Stimulated activated CD4-positive, alpha-beta T cell treated with anti-CD3 and anti-CD28 coated beads, Interleukin-1b, Interleukin-23, amount 100 ng/mL, for 4 hours (primary cell): ENCODE data around the gene BRD3.
"Not testable (repeated sequence)": the region's sequence is repeated elsewhere in the genome, so short reads cannot be mapped to it uniquely, and the experiment has no call there.

ENCODE experiments used
- DNase-seq, 2 donors: peaks; one replicate each; pipeline ENCODE4 v3.0.0-alpha.2; 2020; ENCODE audit warnings: low read depth in 2 of 2

Gene BRD3

DNA sequence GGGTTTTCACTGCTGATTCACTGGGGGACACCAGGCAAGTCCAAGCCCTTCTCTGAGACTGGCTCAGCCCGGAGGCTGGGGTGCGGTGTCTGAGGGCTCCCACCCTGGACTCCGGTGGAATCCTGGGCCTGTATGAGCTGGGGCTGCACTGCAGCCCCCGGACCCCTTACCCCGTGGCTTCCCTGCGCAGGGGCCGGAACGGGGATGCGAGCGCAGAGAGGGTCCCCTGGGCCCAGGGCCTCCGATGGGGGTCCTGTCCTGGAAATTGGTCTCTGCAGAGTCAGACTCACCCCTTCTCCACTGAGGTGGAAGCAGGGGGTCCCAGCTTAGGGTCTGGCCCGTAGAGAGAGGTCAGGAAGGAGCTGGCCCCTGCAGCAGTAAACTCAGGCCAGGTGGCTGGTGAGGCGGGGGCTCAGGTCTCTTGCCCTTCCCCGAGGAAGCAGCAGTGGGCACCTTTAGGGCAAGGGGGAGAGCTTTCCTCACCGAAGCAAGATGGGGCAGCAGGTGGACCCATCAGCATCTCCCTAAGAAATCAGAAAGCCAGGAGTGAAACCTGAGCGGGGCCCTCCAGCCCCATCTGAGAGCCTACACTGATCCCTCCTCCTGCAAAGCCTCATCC is 74.1 kb downstream of the BRD3 start:
- DNase-seq, result no peak

DNA sequence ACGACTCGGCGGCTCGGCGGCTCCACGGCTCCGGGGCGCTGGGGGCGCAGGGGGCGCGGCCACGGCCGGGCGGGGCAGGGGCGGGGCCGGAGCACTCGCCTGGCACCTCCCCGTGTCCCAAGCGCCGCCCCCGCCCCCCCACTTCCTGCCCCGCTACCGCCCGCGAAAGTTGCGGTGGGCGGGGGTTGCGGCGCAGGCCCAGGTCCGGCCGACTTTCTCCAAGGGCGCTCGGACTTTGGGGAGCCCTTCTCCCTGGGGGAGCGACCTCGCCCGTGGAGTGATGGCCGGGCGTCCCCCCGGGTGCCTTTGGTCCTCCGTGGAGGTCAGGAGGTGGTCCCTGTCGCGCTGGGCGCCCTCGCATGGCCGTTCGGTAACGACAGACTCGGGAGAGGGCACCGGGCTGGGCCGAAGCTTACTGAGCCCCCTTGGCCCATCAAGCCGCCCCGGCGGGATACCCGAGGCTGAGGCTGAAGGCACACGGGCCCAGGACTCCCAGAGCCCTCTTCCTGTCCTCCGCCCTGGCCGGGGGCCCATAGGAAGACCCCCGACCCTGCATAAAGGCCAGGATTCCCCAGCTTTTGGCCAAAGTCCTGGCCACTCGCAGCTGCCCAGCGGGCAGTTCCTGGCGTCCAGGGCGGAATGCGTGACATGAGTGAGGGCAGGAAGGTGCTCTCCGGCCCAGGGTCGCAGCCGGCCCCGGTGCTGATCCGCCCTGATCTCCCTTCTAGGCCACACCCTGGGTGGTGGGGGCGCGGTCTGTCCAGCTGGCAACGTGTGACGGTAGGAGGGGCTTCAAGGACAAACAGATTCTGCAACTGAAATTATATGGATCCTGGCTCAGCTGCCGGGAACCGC is 74.8 kb downstream of the BRD3 start:
- DNase-seq, result peak; percentile 72 to 79

DNA sequence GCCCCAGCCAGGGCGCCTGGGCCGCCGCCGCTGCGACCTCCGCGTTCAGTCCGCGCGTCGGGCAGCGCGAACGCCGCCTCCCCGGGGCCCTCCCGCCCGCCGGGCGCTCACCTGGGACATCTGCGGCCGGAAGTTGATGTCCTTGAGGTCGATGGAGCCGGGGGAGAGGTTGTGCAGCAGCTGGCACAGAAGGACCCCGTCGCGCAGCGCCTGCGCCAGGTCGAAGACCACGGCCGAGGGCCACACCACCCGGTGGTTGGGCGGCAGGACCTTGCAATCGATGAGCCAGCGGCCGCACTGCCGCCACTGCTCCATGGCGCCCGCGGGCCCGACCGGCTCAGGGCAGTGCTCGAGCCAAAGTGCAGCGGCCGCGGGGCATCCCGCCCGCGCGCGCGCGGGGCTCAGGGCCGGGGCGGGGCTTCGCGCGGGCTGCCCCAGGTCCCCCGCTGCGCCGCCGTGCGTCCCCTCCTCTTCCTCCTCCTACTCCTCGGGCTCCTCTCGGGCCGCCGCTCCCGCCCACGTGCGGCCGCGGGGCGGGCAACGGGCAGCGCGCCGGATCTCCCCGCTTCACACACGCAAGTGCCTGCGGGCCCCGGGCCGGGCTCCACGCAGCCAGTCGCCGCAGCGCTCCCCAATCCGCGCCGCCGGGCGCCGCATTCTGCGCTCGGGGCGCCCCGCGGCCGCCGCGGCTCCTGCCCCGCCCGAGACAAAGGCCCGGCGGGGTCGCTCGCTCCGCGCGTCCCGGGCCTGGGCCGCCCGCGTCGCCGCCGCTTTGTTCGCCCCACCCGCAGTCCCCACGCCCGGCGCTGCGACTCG is 75.7 kb downstream of the BRD3 start, which contains the start of gene VAV2:
VAV2 (minus strand) TSS at position 361 of the 816 bp plus-strand sequence; CDS start at position 315, 46 bp downstream.
- peak; percentile 18 to 43 for DNase-seq

DNA sequence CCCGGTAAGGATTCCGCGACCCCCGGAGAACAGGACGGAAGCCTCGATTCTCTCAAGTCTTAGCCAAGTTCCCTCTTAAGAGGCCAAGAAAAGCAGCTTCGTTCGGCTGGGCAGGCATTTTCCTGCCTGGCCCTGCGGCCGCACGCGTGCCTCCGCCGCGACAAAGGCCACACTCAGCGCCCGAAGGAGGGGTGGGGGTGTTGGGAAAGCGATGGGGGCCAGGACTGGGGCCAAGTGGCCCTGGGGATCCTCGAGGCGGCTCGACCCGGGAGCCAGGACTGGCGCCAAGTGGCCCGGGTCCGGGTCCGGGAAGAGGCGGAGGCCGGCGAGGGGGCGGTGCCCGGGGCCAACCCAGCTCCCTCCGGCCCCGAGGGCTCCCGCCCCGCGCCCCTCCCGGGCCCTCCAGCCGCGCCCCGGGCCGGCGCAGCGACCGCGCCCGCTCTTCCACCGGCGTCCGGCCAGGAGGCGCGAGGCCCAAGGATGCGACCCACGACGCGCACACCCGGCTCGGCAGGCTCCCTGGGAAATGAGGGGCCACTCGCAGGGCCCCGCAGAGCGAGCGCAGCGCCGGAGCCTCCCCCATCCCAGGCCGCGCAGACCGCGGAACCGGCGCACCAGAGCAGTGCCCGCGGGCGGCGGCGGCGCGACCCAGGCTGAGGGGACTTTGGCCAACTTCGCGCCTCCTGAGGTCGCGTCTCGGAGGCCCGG is 76.5 kb downstream of the BRD3 start:
- DNase-seq, result no peak

DNA sequence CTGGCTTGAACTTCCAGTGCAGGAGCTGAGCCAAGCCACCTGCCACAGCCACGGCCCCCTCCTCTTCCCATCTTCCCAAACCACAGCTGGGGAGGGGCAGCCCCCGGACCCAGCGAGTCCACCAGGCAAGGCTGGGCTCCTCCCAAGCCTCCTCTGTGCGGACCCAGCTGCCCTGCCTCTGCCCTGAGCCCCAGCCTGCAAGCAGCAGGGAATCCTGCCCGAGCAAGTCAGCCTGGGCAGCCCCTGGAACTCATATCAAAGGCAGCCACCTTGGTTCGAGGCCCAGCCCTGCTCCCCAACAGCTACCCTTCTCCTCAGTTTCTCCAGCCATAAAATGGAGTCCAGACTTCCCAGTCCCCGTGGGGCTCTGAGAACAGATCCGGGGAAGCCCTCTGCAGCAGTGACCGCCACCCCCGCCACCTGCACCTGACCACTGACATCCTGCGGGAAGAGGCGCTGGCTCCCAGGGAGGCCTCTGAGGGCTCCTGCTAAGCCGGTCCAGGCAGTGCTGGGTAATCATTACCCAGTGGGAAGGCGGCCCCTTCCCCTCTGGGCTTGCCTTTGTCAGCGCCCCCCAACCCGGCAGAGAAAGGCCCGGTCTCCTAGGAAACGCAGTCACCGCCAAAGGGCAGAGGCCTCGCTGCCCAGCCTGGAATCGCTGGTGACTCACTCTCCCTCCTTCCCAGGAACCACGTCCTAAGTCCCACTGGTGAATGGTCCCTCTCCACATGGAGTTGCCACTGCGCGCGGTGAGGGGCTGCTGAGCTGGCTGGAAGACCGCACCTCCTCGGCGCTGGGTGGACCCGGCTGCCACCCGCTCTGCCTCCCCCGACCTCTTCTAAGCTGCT is 77.2 kb downstream of the BRD3 start:
- no peak for DNase-seq

DNA sequence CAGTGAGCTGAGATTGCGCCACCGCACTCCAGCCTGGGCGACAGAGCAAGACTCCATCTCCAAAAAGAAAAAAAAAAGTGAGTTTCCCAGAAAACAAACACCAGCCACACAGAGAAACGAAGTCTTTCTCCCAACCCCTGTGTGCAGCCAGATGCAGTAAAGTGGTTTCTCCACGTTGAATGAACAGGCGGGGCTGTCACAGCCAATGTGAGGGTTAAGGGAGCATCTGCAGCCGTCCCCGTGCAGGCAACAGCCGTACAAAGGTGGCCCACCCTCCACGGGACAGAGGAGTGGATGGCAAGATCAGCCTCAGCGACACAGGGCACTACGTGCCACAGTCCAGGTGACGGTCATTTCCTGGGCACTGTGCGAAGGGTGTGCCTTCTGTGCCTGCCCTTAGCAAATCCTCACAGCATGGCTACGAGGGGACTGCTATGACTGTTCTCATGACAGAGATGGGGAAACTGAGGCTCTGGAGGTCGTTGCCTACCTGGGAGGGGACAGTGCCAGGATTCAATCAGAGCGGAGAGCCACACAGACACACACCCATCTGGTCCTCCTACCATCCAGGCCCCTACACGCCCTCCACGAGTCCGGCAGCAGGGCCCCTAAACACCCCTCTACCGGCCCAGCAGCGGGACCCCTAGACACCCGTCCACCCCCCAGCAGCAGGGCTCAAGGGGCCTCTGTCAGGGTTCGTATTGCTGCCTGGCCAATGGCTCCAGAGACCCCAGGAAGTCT is 78.0 kb downstream of the BRD3 start:
- DNase-seq, result no peak

DNA sequence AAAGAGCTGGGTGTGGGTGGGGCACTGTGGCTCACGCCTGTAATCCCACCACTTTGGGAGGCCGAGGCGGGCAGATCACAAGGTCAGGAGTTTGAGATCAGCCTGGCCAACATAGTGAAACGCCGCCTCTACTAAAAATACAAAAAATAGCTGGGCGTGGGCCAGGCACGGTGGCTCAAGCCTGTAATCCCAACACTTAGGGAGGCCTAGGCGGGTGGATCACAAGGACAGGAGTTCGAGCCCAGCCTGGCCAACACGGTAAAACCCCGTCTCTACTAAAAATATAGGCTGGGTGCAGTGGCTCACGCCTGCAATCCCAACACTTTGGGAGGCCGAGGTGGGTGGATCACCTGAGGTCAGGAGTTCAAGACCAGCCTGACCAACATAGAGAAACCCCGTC is 79.1 kb downstream of the BRD3 start:
- DNase-seq, result not testable (repeated sequence)

DNA sequence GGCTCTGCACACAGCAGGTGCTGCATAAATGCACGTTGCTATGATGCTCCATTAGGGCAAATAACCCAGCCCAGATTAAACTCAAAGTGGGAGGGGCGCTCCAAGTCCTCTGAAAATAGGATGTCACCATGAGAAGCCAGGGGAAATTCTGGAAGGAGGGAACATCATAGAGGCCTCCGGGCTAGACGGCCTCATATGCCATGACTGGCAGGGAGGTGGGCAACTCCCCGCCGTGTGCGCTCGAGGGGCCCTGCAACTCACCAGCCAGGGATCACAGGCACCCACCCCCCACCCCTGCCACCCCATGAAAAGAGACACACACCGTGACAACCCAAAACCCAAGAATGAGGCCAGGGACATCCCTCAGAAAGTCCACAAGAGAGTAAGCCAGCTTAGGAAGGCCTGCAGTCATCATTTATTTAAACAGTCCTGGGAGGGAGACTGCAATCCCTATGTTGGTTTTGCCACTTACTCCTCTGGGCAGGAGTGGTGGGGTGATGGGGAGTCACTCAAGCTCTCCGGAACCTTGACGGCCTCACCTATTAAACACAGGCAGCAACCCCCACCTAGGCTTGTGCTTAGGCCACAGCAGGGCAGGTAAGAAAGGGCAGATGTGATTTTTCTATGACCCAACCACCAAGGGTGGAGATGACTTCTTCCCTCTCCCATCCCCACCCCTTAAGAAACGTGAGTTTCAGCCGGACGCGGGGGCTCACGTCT is 79.7 kb downstream of the BRD3 start:
- DNase-seq, result no peak

DNA sequence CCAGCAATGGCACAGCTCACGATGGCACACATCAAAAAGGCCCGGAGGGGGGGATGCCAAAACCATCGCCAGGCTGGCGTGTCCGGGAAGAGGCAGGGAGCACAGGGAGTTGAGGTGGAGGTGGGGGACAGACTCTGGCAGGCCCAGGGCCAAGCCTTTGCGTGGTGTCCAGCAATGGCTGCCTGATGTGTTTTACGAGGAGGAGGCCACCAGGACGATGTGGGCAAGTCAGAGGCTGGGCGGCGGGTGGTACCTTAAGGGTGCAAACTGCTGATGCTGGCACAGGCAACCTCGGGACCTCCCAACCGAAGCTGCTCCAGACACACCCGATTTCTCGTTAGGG is 80.4 kb downstream of the BRD3 start:
- no peak for DNase-seq

DNA sequence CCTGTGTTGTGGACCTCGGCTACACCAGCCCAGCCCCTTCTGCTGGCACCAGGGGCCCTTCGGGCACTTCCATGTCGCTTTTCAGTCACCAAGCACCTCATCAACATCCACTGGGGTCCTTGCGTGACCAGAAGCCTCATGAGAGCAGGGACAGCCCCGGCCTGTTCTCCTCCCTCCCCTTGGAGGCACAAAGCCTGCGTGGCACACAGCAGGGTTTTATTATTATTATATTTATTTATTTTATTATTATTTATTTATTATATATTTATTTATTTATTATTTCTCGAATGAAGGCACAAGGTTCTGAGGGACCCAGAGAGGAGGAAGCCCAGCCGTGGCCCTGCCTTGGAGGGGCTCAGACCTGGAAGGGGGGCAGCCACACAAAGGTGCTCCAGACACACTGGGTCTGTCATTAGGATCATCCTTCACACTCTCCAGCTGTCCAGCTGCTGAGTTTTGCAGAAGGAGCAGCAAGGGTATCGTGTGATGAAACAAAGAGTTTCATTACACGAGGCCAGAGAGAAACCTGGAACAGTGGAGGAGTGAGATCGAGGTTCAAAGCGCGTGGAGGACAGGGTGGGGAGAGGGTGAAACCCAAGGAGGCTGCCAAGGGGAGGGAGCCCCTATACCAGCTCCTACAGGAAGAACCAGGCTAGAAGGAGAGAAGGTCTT is 80.9 kb downstream of the BRD3 start:
- no peak for DNase-seq

DNA sequence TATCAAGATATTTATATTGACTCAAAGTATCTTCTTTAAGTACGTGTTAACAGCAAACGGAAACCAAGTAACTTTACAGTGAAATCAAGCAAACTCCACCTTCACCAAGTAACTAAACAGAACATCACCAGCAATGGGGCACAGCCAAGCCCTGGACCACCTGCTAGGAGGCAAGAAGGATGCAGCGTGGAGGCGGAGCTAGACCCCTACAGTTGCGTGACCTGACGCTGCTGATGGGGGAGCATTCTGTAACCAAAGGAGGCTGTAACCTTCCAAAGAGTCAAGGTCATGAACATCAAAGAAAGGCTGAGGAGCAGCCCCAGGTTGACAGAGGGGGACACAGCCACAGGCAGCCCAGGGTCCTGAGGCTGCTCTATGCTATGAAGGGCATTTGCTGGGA is 81.8 kb downstream of the BRD3 start:
- no peak for DNase-seq

DNA sequence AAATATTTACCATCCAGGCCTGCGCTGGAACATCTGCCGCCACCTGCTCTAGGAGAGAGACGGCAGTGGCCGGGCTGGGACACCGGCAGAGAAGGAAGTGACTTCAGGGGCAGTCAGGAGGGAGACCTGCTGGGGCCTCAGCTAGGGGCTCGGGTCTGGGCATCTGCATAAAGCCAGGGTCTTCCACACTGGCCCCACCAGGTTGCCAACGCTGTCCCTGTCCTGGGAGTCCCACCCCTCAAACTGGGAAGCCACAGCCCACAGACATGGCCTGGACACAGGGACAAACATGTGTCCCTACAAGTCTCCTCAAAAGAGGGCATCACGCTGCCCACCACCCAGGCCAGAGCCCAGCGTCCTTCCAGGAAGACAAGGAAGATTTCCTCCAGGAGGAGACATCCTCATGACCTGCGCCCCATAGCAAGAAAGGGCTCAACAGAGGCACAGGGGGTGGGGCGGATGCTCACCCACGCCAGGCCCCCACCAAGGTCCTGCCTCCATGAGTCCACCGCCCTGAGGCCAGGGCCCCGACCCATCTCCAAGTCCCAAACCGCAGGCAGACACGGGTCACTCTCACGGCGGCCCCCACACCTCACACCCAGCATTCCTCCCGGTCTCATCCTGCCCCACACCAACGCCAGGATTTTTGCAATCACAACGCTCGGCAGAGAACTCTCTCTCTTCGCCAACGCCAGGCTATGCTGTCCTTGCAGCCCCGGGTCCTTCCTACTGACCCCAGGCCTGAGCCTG is 84.7 kb downstream of the BRD3 start:
- DNase-seq, result no peak

DNA sequence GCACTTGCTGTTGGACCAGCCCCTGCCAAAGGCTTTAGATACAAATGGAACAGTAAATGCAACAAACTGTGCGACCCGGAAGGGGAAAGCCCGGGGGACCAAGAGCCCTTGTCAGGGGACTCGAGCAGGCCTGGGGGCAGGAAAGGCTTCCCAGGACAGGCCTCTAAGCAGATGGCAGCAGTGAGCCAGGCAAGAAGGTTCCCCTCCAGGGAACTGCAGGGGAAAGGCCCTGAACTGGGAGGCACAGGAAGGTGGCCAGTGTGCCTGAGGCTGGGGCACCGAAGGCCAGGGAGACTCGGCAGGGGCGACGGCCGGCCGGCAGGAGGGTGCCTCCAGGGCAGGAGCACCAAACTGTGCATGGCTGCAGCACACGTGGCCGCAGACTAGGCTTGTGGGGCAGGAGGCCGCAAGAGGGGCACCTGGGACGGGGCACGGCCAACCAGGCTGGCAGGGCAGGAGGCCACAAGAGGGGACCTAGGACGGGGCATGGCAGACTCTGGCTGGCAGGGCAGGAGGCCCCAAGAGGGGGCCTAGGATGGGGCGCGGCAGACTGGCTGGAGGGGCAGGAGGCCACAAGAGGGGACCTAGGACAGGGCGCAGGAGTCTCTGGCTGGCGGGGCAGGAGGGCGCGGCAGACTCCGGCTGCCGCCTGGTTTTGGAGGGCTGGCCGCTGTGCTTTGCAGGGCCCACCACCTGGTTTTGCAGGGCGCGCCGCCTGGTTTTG is 85.7 kb downstream of the BRD3 start:
- DNase-seq, result no peak

DNA sequence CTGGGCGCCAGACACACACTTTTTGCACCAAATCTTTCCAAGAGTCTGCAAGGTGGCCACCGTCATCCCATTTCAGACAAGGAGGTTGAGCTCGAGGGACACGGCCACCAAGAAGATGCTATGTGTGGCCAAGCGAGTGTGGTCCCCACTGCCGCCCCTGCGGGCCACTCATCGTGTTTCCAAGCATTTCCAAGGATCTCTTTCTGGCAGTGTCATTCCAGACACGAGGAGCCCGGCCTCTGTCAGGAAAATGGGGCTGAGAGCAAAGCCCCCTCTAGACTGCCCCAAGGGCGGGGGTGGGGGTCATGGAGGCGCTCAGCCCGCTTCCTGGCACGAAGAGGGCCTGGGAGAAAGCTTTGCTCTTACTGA is 86.3 kb downstream of the BRD3 start:
- DNase-seq, result no peak

DNA sequence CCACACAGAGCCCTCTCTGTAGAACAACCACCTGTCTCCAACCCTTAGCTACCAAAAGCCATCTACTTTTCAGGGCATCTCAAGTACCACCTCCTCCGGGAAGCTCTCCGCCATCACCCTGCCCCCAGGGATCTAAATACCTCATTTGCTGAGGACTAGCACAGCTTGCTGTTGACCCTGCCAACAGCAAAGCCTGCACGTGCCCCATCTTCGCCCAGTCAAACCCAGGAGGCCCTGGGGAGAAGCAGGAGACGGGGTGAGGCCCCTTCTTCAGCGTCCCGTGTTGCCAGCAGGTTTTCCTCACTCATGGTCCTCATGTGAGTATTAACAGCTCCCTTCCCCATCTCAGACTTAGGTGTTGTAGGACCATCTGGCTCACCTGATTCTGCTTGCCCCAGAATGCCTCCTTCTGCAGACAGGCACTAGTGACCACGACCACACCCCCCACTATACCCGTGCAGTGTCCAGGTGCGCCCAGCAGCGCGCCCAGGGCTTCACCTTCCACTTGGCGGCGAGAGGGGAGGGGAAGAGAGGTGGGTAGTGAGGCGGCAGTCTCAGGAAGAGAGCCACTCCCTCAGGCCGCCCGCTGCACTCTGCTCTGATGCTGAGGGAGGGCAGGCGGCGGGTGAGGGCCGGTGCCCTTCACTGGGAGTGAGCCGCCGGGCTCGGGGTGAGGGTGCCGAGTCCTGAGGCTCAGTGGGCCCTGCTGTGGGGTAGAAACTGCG is 86.8 kb downstream of the BRD3 start:
- no peak for DNase-seq
